HK-2 (cell line): Measurements from ENCODE around the gene NME7.
"Not testable (repeated sequence)": the region's sequence is repeated elsewhere in the genome, so short reads cannot be mapped to it uniquely, and the experiment has no call there.

Experiments used
- DNase-seq: peaks from one replicate; pipeline ENCODE4 v3.0.0-alpha.2; 2018; ENCODE audit not compliant: unreplicated experiment

Gene NME7, protein sequence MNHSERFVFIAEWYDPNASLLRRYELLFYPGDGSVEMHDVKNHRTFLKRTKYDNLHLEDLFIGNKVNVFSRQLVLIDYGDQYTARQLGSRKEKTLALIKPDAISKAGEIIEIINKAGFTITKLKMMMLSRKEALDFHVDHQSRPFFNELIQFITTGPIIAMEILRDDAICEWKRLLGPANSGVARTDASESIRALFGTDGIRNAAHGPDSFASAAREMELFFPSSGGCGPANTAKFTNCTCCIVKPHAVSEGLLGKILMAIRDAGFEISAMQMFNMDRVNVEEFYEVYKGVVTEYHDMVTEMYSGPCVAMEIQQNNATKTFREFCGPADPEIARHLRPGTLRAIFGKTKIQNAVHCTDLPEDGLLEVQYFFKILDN

DNA sequence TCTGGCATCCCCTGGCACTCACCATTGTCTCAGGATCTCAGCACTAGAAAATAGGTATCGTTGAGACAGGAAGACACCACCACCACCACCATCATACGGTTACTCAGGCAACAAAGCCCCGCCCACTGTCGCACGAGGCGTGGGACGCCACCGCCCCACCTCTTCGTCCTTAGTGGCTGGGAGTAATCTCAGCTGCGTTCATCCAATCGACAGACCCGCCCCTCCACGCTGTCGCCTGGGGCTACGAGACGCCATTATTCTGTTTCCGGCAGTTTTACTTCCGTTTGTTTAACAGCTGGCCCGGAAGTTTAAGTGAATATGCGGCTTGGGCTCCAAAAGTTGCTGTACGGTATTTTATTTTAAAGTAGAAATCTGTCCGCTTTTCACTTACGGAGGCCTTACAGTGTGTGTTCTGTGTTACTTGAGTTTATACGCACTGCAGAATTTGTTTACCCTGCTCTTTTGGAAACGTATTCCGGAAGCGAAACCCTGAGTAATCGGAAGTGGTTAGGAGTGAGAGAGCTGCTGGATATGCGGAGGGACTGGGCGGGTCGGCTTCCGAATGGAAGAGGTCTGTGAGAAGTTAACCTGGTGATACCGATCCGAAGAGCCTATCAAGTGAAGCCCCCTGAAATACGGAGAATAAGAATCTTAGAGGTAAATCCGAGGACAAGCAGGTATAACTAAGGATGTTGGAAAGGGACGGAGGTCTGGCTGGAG is at the start of gene NME7, which contains the start of gene BLZF1:
Gene NME7, minus strand, starts transcription at position 112 of the 720 bp plus-strand sequence. Its CDS starts 87 bp downstream, at position 25.
Gene BLZF1, plus strand, starts transcription at position 510 of the 720 bp plus-strand sequence. CDS start 1,328 bp downstream, outside the sequence.
- peak; percentile 94 for DNase-seq

DNA sequence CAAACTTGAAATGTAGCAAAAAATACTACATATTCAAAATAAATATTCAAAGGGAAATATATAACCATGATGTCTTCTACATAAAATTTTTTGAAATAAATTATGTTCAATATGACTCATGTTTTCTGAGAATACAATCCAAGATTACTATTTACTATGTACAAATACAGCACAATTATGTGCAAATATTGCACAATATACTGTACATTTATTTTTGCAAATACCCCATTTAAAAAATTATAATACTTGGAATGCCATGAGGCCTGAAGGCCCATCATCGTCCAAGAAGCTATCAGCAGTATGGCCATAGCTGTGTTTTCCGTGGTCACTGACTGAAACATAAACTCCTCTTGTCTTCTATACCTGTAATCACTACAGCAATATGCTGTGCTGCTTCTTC is 47.4 kb upstream of the NME7 start:
- DNase-seq, result no peak

DNA sequence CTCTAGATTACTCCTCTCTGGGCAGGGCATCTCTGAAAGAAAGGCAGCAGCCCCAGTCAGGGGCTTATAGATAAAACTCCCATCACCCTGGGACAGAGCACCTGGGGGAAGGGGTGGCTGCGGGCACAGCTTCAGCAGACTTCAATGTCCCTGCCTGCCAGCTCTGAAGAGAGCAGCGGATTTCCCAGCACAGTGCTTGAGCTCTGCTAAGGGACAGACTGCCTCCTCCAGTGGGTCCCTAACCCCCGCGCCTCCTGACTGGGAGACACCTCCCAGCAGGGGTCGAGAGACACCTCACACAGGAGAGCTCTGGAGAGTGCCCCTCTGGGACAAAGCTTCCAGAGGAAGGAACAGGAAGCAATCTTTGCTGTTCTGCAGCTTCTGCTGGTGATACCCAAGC is 40.7 kb upstream of the NME7 start:
- DNase-seq, result not testable (repeated sequence)

DNA sequence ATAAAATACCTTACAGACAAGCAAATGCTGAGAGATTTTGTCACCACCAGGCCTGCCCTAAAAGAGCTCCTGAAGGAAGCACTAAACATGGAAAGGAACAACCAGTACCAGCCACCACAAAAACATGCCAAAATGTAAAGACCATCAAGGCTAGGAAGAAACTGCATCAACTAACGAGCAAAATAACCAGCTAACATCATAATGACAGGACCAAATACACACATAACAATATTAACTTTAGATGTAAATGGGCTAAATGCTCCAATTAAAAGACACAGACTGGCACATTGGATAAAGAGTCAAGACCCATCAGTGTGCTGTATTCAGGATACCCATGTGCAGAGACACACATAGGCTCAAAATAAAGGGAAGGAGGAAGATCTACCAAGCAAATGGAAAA is 35.0 kb upstream of the NME7 start:
- not testable (repeated sequence) for DNase-seq

DNA sequence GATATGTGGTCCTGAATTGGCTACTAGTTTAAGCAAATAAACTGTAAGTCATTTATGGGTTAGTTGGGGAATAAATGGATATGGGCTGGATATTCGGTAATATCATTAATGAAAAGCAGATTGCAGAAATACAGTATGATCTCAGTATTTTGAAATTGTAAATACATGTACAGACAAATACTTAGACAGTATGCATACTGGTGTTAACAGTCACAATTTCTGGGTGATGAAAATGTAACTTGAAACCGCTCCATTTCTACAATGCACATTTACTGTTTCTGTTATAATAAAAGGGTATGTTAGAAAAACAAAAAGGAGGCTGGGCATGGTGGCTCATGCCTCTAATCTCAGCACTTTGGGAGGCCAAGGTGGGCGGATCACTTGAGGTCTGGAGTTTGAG is 28.4 kb upstream of the NME7 start:
- DNase-seq, result no peak

DNA sequence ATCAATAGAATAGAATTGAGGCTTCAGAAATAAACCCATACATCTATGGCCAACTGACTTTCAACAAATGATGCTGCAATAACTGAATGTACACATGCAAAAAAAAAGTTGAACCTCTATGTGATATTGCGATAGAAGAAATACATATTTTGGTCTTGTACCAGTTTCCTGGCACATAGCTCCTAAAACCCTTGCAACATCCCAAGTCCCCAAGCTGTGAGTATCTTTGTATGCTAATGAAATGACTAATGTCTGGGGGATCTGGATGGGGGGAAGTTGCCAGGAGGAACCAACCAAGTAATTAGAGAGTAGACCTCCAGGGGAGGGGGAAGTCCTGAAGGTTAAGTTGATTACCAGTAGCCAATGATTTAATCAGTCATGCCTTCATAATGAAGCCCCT is 24.8 kb upstream of the NME7 start:
- no peak for DNase-seq

DNA sequence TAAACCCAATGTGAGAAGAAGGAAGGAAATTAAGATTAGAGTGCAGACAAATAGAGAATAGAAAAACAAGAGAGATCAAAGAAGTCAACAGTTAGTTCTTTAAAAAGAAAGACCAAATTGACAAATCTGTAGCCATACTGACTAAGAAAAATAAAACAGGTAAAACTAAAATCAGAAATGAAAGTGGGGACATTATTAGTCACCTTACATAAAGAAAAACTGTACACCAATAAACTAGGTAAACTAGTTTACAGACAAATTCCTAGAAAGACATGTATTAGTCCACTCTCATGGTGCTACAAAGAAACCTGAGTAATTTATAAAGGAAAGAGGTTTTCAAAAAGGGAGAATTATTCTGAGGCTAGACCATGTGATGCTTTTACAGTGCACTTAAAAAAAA is 22.7 kb upstream of the NME7 start:
- DNase-seq, result no peak

DNA sequence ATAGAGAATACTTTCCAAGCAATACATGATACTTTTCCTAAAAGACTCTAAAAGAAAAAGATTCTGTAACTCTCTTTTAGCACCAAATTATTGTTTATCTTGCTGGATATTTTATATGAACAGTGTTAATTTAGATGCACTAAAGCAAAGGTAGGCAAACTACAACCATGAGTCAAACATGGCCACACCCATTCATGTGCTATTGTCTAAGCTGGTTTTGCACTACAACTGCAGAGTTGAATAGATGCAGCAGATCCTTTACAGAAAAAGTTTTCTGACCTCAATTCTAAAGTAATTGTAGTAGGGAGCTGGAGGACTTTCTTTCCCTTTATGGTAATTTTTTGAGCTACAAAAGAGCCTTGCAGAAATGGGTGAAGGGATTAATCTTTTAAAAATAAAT is 19.8 kb upstream of the NME7 start:
- no peak for DNase-seq

DNA sequence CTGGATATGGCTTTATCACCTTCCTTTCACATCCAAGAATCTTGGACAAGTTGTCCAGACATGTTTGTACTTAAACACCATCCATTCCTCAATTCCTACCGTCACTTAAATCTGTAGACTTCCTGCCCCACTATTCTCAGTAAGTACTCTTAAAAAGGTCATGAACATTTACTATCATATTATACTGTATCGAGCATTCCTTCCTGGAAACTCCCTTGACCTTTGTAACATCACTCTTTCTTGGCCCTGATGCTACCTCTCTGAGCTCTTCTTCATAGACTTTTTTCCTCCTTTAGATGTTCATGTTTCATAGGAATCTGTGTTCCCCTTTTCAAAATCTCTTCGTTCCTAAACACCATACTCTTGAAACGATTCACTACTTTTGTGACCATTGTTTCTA is 15.9 kb upstream of the NME7 start:
- DNase-seq, result no peak

DNA sequence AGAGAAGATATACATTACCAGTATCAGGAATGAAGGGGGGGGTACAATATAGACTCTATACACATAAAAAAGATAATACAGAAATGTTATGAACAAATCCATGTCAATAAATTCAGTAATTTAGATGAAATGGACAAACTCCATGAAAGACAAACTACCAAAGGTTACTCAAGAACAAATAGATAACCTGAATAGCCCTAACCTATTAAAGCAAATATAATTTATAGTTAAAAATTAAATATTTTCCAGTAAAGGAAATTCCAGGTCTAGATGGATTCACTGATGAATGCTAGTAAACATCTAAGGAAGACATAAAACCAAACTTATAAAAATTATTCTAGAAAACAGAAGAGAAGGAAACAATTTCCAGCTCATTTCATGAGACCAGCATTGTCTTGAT is 13.6 kb upstream of the NME7 start:
- no peak for DNase-seq

DNA sequence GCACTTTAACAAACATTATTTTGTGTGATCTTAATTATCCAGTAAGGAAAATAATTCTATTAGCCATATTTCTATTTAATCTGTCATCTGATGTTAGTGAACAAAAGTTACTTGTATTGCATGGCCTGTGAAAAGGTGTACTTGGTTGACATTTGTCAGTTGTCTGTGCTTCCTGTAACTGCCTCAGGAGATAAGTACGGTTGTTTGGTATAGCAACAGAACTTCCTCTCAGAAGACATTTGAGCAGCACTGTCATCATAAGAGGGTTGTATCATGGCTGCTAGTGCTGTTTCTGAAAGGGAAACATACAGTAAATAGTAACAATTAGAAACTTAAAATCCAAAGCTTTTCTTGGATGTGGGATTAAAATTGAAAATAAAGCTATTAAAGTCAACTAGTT is 3.8 kb upstream of the NME7 start:
- no peak for DNase-seq

DNA sequence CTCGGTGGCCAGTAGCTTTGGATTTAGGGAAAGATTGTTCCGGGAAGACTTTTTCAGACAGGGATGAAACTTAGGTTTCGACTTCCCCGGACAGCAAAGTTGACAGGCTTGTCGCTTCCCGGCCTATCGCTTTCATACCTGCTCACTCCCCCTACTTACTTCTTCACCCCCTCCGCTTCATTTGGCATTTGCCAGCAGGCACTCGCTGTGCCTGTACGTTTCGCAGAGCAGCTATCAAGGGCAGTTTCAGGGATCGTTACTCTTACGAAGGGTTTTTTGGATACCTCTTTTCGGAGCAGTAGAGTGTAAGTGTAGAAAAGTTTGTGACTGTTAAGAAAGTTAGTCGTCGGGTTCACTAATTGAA is 791 bp upstream of the NME7 start:
- DNase-seq, result no peak

DNA sequence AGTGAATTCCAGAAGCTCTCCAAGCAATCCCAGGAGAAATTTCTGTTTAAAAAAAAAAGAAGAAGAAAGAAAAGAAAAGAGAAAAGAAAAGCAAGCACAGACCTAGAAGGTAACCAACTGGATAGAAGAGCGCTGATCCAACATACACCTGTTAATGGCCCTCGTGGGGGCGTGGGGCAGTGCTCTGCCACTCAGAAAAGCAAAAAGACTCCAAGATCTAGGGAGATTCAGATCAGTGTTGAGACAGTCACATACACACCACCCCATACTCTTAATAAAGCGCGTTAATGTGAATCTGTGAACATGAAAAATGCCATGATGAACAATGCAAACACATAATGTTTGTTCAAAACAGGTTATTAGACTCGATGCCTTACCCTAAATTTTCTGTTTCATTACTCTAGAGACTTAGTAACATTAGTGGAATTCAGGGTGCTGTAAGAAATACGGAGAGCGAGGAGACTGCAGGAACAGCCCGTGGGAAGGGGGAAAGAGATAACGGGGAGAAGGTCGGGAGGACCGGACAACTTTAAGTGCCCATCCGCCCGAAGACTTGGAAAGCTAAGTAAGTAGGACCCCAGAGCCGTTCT is 406 bp downstream of the NME7 start:
- no peak for DNase-seq

DNA sequence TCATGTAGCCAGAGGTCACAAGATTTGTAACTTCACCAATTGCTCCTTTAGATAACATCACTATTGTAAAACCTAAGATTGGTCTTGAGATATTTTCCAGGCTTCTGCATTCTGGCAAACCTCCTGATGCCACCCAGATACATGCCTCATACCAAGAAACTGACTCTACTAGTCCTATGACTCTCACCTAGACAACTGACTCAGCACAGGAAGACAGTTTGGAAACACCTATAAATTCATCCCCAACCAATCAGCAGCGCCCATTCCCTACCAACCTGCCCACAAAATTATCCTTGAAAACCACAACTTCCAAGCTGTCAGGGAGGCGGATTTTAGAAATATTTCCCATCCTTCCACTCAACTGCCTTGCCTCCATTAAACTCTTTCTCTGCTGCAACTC is 2.6 kb downstream of the NME7 start:
- DNase-seq, result no peak

DNA sequence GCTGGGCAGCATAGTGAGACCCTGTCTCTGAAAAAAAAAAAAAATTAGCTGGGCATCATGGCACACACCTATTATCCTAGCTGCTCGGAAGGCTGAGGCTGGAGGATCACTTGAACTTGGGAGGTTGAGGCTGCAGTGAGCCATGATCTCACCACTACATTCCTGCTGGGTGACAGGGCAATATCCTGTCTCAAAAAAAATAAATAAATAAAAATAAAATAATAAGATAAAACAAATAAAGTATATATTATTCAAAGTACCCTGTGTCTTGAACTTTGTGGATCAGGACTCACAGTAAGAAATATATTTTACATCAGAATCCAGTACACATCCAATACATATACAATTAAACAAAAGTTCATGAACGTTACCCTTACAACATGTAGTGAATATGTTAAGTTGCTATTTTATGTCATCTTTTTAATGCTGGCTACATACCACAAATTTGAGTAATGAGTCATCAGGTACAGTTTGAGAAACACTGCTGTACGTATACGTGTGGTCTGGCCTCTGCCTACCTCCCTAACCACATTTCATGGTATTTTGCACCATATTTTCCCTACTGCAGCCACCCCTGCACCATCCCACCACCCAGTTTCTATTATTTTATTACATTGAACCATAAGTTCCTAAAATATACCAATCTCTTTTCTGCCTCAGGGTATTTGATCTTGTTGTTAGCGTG is 4.4 kb downstream of the NME7 start:
- DNase-seq, result peak; percentile 41

DNA sequence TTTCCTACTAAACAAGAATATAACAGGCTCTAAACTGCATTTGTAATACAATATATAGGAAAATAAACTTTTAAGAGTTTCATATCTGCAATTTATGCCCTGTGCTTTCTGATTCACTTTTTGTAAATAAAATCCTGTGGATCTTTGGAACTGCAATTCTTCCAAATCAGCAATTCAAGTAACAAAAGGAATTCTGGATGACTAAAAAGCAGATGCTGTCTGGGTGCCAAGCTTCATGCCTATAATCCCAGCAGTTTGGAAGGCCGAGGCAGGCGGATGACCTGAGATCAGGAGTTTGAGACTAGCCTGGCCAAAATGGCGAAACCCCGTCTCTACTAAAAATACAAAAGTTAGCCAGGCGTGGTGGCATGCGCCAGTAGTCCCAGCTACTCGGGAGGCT is 6.3 kb downstream of the NME7 start:
- no peak for DNase-seq

DNA sequence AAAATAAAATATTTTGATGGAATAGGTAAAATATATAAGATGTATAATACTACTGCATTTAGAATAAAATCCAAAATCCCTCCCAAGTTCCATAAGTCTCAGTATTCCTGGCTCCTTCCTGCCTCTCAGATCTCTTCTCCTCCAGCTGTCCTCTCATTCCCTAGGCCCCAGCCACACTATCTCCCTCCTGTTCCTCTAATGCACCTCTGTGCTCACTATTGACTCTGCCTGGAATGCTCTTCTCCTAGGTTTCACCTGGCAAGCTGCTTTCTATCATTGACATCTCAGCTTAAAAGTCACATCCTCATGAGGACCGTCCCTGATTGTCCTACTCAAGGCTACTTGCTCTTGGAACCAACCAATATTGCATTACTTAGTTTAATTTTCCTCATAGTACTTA is 7.2 kb downstream of the NME7 start:
- DNase-seq, result no peak

DNA sequence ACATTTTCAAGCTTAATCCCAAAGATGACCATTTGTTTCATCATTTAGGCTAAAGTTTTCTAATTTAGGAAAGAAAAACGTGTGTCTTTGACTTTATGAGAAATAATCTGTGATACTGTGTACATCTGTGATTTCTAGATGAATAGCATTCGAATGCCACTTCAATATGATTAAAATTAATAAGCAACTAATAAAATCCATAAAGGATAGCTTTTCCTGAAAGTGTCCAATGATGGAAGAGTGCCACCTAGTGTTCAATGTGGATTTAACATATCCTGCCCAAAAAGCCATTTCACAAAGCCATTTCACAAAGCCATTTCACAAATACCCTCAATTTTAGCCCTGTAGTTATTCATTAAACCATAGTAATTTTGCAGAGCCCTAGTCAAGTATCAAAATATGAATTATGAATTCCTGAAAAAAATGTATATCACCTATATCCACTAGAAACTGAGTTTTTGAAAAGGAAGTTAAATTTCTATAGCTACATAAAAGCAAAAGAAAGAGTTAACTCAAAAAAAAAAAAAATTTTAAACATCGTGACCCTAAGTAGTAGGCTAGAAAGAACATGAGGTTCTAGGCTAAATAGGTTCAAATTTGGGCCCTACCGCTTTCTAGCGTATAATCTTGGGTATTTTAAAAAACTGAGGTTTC is 19.1 kb downstream of the NME7 start:
- DNase-seq, result no peak

DNA sequence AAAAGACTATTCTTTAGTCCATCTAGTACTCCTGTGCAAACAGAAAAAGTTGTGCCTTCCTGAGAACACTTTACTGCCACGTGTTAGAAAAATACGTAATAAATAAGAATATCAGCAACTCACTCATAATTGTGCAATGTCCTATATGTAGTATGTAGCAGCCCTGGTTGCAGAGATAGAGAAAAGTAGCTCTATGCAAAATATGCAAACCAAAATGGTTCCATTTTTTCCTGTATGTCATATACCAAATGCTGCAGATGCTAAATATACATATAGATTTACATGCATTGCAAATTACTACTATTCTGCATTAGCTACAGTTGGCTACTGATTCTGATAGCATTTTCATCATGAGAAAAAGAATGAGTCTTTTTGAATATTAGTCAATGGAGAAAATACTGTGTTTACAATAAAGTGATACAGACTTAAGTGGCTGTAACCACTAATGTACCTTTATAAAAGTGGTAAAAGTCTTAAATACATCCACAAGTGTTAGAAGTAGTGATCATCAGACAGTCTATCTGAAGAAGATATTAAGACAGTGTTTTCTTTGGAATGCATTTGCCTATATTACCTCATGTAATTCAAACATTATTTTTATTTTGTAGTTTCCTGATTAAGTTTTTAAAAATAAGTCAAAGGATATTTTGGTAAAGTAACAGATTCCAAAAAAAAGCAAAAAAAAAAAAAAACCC is 19.8 kb downstream of the NME7 start:
- DNase-seq, result no peak

DNA sequence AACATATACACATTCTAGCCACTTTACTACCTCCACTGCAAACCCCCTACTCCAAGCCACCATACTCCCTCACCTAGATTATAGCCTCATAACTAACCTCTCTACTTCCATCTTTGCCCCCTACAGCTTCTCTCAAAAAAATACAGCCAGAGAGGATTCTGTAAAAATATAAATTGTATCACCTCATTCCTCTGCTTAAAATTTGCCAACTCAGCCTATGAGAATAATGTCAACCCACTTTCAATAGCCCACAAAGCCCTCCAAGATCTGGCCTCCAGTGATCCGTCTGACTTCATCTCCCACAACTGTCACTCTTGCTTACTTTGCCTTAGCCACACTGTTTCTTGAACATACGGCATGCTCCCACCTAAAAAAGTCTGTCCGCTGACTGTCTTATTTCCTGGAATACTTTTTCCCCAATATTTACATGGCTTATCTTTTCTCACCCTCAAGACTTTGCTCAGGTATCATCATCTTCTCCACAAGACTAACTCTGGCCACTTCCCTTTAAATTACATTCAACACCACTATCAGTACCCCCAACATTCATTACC is 21.5 kb downstream of the NME7 start:
- no peak for DNase-seq

DNA sequence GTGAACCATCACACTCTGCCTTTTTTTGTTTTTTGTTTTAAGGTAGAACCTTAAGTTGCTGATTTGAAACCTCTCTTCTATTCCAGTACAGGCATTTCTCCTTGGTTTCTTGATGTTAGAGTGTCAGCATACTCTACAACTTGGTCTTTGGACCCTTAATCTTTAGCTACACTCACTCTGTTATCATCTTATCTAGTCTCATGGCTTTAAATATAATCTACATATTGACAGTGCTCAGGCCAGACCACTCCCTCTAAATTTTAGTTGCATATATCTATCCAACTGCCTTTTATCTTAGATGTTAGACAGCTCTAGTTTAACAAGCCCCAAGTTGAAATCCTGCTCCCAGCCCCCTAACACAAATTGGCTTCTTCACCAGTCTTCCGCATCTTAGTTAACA is 22.1 kb downstream of the NME7 start:
- DNase-seq, result no peak
